Measurements from ENCODE around the gene KTN1.

- TF ChIP-seq, protein P1, sequence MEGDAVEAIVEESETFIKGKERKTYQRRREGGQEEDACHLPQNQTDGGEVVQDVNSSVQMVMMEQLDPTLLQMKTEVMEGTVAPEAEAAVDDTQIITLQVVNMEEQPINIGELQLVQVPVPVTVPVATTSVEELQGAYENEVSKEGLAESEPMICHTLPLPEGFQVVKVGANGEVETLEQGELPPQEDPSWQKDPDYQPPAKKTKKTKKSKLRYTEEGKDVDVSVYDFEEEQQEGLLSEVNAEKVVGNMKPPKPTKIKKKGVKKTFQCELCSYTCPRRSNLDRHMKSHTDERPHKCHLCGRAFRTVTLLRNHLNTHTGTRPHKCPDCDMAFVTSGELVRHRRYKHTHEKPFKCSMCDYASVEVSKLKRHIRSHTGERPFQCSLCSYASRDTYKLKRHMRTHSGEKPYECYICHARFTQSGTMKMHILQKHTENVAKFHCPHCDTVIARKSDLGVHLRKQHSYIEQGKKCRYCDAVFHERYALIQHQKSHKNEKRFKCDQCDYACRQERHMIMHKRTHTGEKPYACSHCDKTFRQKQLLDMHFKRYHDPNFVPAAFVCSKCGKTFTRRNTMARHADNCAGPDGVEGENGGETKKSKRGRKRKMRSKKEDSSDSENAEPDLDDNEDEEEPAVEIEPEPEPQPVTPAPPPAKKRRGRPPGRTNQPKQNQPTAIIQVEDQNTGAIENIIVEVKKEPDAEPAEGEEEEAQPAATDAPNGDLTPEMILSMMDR (IDR thresholded peaks at IDR 0.05; ENCODE audit: borderline replicate concordance, extremely low read depth, low read length, poor library complexity, severe bottlenecking): no peak
- TF ChIP-seq EZH2 (IDR thresholded peaks at IDR 0.05; ENCODE audit: borderline replicate concordance, low read depth, low read length, severe bottlenecking): no peak
These were observed 141.3 kb downstream of the KTN1 start for GRCh38 chr14:55721353-55721752.
